ENCODE results near the gene EN2. TPM values are rescaled to one million over a fixed set of nuclear protein-coding genes. Genes with fewer than 3 reads are reported as not detected.
A peak's percentile ranks its signal among the peaks of the same experiment; 100 is the strongest.

Gene EN2
- total and polyA plus RNA-seq, 12 donors, result 0.07 to 0.42 (median 0.13) TPM; not detected in 3

DNA sequence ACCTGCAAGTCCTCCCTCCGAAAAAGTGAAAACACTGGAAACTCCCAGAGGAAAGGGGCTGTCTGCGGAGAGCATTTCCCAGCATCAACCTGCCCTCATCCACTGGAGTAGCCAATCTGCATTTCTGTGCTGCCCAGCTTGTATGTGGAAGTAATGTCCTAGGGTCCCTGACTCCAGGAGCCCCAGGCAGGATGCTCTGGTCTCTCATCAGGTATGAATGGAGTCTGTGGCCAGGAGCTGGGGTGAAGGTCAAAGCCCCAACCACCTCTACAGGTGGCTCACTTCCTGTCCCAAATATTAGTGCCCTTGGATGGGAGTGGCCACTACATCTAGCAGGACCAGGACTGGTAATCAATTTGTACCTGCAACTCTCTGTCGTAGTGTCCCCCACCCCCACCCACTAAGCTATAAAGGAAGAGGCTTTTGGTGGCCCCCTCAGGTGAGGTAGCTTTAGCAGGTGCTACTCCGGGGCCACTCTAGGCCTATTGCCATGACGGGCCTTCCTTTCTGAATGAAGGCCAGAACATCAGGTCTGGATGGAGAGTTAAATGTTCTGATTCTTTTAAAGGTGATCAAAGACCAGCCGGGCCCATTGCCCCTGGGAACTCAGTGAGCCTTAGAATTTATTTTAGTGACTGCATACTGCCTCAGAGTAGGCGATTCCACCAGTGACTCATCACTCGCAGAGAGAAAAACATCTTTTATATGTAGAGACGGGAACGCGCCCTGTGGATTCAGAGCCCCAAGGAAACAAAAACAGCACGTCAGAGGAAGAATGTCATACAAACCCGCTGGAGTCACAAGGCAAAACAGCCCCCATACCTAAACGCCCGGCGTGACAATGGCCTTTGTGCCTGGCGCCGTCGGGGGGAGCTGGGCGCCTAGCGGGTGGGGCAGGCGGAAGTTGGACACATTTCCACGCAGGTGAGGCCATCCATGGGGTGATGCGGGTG lies 13.0 kb downstream of the EN2 start:
- Histone ChIP-seq H3K27ac (no peak overlapping the region), H3K27me3 (peaks cover 79% of the 10 kb centered on the region), H3K4me3 (no peak overlapping the region), H3K4me1 (replicated peaks in 1 of 2) (peaks cover 8 to 12% of the 10 kb centered on the region in 2 donors), H3K9me3 (replicated peaks in 1 of 3) (no peaks in the 10 kb centered on the region), H3K36me3 (replicated peaks in 1 of 2) (no peaks in the 10 kb centered on the region)
- WGBS, 4 donors, result 5 to 7% (median 6%) methylated on average over 22 to 24 of the region's 24 CpGs
- DNase-seq, result peak in 1 of 7 donors; percentile 2
- TF ChIP-seq, protein P1, sequence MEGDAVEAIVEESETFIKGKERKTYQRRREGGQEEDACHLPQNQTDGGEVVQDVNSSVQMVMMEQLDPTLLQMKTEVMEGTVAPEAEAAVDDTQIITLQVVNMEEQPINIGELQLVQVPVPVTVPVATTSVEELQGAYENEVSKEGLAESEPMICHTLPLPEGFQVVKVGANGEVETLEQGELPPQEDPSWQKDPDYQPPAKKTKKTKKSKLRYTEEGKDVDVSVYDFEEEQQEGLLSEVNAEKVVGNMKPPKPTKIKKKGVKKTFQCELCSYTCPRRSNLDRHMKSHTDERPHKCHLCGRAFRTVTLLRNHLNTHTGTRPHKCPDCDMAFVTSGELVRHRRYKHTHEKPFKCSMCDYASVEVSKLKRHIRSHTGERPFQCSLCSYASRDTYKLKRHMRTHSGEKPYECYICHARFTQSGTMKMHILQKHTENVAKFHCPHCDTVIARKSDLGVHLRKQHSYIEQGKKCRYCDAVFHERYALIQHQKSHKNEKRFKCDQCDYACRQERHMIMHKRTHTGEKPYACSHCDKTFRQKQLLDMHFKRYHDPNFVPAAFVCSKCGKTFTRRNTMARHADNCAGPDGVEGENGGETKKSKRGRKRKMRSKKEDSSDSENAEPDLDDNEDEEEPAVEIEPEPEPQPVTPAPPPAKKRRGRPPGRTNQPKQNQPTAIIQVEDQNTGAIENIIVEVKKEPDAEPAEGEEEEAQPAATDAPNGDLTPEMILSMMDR (IDR thresholded peaks at IDR 0.05), result no peak
- no peak for TF ChIP-seq POLR2A (IDR thresholded peaks at IDR 0.05)
- intact Hi-C loops (cut with DNase I), result no loop called here

DNA sequence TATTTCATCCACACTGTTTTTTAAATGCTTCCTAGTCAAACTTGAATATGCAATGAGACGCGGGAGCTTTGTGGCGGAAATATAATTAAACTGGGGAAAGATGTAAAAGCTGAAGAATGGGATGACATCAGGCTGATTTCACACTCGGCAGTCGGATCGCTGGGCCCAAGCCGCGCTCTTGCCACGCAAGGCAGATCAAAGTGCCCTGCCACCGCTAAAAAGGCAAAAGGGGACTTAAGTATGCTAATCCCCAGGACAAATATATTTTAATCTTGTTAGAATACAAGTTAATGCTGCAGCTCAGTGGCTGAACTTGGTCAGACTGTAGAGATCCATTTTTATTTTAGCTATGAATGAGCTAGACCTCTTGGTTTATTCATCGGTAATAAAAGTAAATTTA lies 13.8 kb downstream of the EN2 start:
- no peak for DNase-seq
- TF ChIP-seq, protein P1 (IDR thresholded peaks at IDR 0.05), result no peak
- no peak for TF ChIP-seq POLR2A (IDR thresholded peaks at IDR 0.05)
- no peak overlapping the region for H3K4me3 ChIP-seq
- peaks cover 8 to 11% of the 10 kb centered on the region in 2 donors for H3K4me1 ChIP-seq (replicated peaks in 1 of 2)
- H3K27me3 ChIP-seq, result peaks cover 74% of the 10 kb centered on the region
- H3K27ac ChIP-seq, result no peak overlapping the region
- no peaks in the 10 kb centered on the region for H3K9me3 ChIP-seq (replicated peaks in 1 of 3)
- WGBS, 4 donors, result 17 to 24% (median 20%) methylated on average over 11 of the region's 11 CpGs
- intact Hi-C loops (cut with DNase I), result no loop called here
- H3K36me3 ChIP-seq (replicated peaks in 1 of 2), result no peaks in the 10 kb centered on the region

DNA sequence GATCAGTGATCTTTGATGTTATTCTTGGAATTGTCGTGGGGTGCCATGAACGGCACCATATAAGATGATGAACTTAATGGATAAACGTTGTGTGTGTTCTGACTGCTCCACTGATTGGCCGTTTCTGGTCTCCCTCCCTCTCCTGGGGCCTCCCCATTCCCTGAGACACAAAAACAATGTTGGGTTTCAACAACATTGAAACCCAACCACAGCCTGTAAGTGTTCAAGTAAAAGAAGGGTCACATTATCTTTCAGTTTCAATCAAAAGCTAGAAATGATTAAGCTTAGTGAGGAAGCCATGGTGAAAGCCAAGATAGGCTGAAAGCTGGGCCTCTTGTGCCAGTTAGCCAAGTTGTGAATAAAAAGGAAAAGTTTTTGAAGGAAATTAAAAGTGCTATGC lies 19.5 kb downstream of the EN2 start:
- Histone ChIP-seq H3K27ac (no peak overlapping the region), H3K9me3 (replicated peaks in 1 of 3) (no peaks in the 10 kb centered on the region), H3K4me3 (no peak overlapping the region), H3K36me3 (replicated peaks in 1 of 2) (no peaks in the 10 kb centered on the region), H3K27me3 (peaks cover 31% of the 10 kb centered on the region), H3K4me1 (replicated peaks in 1 of 2) (no peaks in the 10 kb centered on the region)
- TF ChIP-seq, protein P1 (IDR thresholded peaks at IDR 0.05), result no peak
- no peak for TF ChIP-seq POLR2A (IDR thresholded peaks at IDR 0.05)
- intact Hi-C loops (cut with DNase I), result no loop called here
- WGBS, 4 donors, result 61 to 67% (median 64%) methylated on average over 4 of the region's 4 CpGs
- DNase-seq, result no peak

DNA sequence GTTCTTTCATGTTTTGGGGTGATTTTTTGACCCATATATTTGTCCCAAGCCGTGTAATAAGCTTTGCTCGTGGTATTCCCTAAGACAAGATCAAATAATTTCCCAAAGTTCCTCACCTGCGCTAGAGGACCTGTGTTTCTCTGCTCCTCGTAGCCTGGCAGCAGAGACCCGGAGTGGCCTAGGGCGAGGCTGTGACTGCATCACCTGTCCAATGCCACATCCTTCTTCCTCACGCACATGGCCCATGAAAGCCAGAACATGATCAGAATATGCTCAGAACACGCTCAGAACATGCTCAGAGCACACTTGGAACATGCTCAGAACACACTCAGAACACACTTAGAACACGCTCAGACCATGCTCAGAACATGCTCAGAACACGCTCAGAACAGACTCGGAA lies 23.8 kb downstream of the EN2 start:
- intact Hi-C loops (cut with DNase I), result no loop called here
- no peak for TF ChIP-seq POLR2A (IDR thresholded peaks at IDR 0.05)
- TF ChIP-seq, protein P1 (IDR thresholded peaks at IDR 0.05), result no peak
- H3K4me3 ChIP-seq, result no peak overlapping the region
- no peak for DNase-seq
- H3K27ac ChIP-seq, result no peak overlapping the region
- no peaks in the 10 kb centered on the region for H3K9me3 ChIP-seq (replicated peaks in 1 of 3)
- H3K27me3 ChIP-seq, result peaks cover 15% of the 10 kb centered on the region
- 85 to 89% (median 87%) methylated on average over 11 of the region's 11 CpGs for WGBS, 4 donors
- no peaks in the 10 kb centered on the region for H3K36me3 ChIP-seq (replicated peaks in 1 of 2)
- H3K4me1 ChIP-seq (replicated peaks in 1 of 2), result no peaks in the 10 kb centered on the region

All from adrenal gland (tissue), 12 donors.